HepG2 (cell line): ENCODE measurements around the gene AMDHD1. TPM values are rescaled to one million over a fixed set of nuclear protein-coding genes. Genes with fewer than 3 reads are reported as not detected.
A peak's percentile ranks its signal among the peaks of the same experiment; 100 is the strongest.

ENCODE experiments used
- ATF5 ChIP-seq: sonication (generic); formaldehyde crosslinking; IDR thresholded peaks from 2 replicates; pipeline ENCODE4 v1.4.0; 2020; ENCODE audit warnings: mild to moderate bottlenecking, low read depth, missing genetic modification reagents
- DNMT3B ChIP-seq: conservative IDR thresholded peaks from 2 replicates; pipeline ENCODE4 v1.6.1; 2016; ENCODE audit warnings: missing biosample characterization, control low read depth
- FOXA1 ChIP-seq, 2 experiments: fragments of 450-650 bp in 1 of 2; sonication (generic) in 1 of 2; formaldehyde crosslinking in 1 of 2; IDR thresholded peaks; 2 replicates each; pipeline versions ENCODE4 v1.4.0 to v1.6.1; 2016 to 2020; ENCODE audit warnings: missing genetic modification reagents in 1 of 2
- FOXK1 ChIP-seq: sonication (generic); formaldehyde crosslinking; IDR thresholded peaks from 2 replicates; pipeline ENCODE4 v1.4.0; 2020; ENCODE audit warnings: low read depth, missing genetic modification reagents, borderline replicate concordance
- GTF2F1 ChIP-seq: fragments of 150-350 bp; IDR thresholded peaks from 2 replicates; pipeline ENCODE4 v1.6.1; 2014; ENCODE audit warnings: low read length
- HOXA3 ChIP-seq: sonication (generic); formaldehyde crosslinking; IDR thresholded peaks from 2 replicates; pipeline ENCODE4 v1.5.0; 2020; ENCODE audit warnings: missing genetic modification reagents
- MAF1 ChIP-seq: sonication (generic); formaldehyde crosslinking; IDR thresholded peaks from 2 replicates; pipeline ENCODE4 v1.5.0; 2020; ENCODE audit warnings: missing genetic modification reagents, borderline replicate concordance
- MBD4 ChIP-seq: IDR thresholded peaks from 2 replicates; pipeline ENCODE4 v1.6.1; 2012; ENCODE audit warnings: low read length, inconsistent platforms, borderline replicate concordance
- MED8 ChIP-seq: sonication (generic); formaldehyde crosslinking; IDR thresholded peaks from 2 replicates; pipeline ENCODE4 v1.8.1; 2023; ENCODE audit warnings: mild to moderate bottlenecking, missing genetic modification reagents; ENCODE audit not compliant: insufficient replicate concordance
- SATB2 ChIP-seq: sonication (generic); formaldehyde crosslinking; IDR thresholded peaks from 2 replicates; pipeline ENCODE4 v1.5.0; 2020; ENCODE audit warnings: missing genetic modification reagents
- ZMYM4 ChIP-seq: sonication (generic); formaldehyde crosslinking; IDR thresholded peaks from 2 replicates; pipeline ENCODE4 v1.8.1; 2023; ENCODE audit warnings: mild to moderate bottlenecking, missing genetic modification reagents
- ZNF337 ChIP-seq: sonication (generic); formaldehyde crosslinking; IDR thresholded peaks from 2 replicates; pipeline ENCODE4 v1.5.1; 2020; ENCODE audit warnings: missing genetic modification reagents, low read depth, mild to moderate bottlenecking, borderline replicate concordance
- ZNF382 ChIP-seq: sonication (generic); formaldehyde crosslinking; IDR thresholded peaks from 2 replicates; pipeline ENCODE4 v1.5.0; 2020; ENCODE audit warnings: missing genetic modification reagents, mild to moderate bottlenecking, borderline replicate concordance
- ZNF496 ChIP-seq: sonication (generic); formaldehyde crosslinking; IDR thresholded peaks from 2 replicates; pipeline ENCODE4 v1.8.1; 2023; ENCODE audit warnings: mild to moderate bottlenecking, moderate library complexity, missing genetic modification reagents; ENCODE audit not compliant: insufficient replicate concordance
- ZNF501 ChIP-seq: sonication (generic); formaldehyde crosslinking; IDR thresholded peaks from 2 replicates; pipeline ENCODE4 v1.5.1; 2020; ENCODE audit warnings: mild to moderate bottlenecking, moderate library complexity, missing genetic modification reagents
- ZNF556 ChIP-seq: sonication (generic); formaldehyde crosslinking; IDR thresholded peaks from 2 replicates; pipeline ENCODE4 v1.4.0; 2020; ENCODE audit warnings: mild to moderate bottlenecking, missing genetic modification reagents, borderline replicate concordance
- ZNF674 ChIP-seq: sonication (generic); formaldehyde crosslinking; IDR thresholded peaks from 2 replicates; pipeline ENCODE4 v1.5.0; 2020; ENCODE audit warnings: low read depth, mild to moderate bottlenecking, missing genetic modification reagents
- ZNF724P ChIP-seq: sonication (generic); formaldehyde crosslinking; IDR thresholded peaks from 2 replicates; pipeline ENCODE4 v1.8.0; 2022; ENCODE audit warnings: missing genetic modification reagents, borderline replicate concordance
- ZNF761 ChIP-seq: sonication (generic); formaldehyde crosslinking; conservative IDR thresholded peaks from 2 replicates; pipeline ENCODE4 v1.4.0; 2020; ENCODE audit warnings: mild to moderate bottlenecking, missing genetic modification reagents
- ZNF775 ChIP-seq: sonication (generic); formaldehyde crosslinking; IDR thresholded peaks from 2 replicates; pipeline ENCODE4 v1.4.0; 2020; ENCODE audit warnings: missing genetic modification reagents, mild to moderate bottlenecking, moderate library complexity, borderline replicate concordance
- polyA plus RNA-seq, 8 experiments: library from polyadenylated mRNA; depleted of rRNA in 3 of 8; stranded (reverse) in 7 of 8; unstranded in 1 of 8; fragments of >200 nt; fragmentation: Illumina TruSeq in 4 of 8; extraction: Trizol in 4 of 8; gene quantifications; 2 replicates each; pipeline versions ENCODE4 v1.2.1 to v1.2.3, GENCODE V29; 2011 to 2016; ENCODE audit warnings: low read depth in 4 of 8, missing spikeins in 1 of 8, mixed read lengths in 1 of 8; ENCODE audit not compliant: insufficient read depth in 1 of 8
- total RNA-seq, 5 experiments: library from RNA; depleted of rRNA; stranded (reverse); fragments of >200 nt; fragmentation: Illumina TruSeq; extraction: Trizol; gene quantifications; 2 replicates each; pipeline ENCODE4 v1.2.3, GENCODE V29; 2016; ENCODE audit warnings: low read depth in 1 of 5
- TF ChIP-seq, protein P1 (sequence below), 2 experiments: sonication (generic) in 1 of 2; formaldehyde crosslinking in 1 of 2; IDR thresholded peaks; 2 replicates each; pipeline versions ENCODE4 v1.4.0 to v1.6.1; 2016 to 2020; ENCODE audit warnings: borderline replicate concordance in 1 of 2, low read depth in 1 of 2, mild to moderate bottlenecking in 1 of 2, missing genetic modification reagents in 1 of 2
- TF ChIP-seq, protein P2 (sequence below): sonication (generic); formaldehyde crosslinking; IDR thresholded peaks from 2 replicates; pipeline ENCODE4 v1.4.0; 2020; ENCODE audit warnings: mild to moderate bottlenecking, missing genetic modification reagents
- TF ChIP-seq, protein P3 (sequence below): conservative IDR thresholded peaks from 2 replicates; pipeline ENCODE4 v1.6.1; 2018; ENCODE audit warnings: missing genetic modification reagents

The AMDHD1 gene
- total and polyA plus RNA-seq, 2 of the 13 experiments (the other 11 are each of a cell fraction or from before 2014, with no cell fraction given), result 6.5 to 29.6 TPM

GRCh38 chr12:95996034-95996658 is 53.0 kb downstream of the AMDHD1 start, which contains the start of gene HAL (continued):
- TF ChIP-seq, protein P1, sequence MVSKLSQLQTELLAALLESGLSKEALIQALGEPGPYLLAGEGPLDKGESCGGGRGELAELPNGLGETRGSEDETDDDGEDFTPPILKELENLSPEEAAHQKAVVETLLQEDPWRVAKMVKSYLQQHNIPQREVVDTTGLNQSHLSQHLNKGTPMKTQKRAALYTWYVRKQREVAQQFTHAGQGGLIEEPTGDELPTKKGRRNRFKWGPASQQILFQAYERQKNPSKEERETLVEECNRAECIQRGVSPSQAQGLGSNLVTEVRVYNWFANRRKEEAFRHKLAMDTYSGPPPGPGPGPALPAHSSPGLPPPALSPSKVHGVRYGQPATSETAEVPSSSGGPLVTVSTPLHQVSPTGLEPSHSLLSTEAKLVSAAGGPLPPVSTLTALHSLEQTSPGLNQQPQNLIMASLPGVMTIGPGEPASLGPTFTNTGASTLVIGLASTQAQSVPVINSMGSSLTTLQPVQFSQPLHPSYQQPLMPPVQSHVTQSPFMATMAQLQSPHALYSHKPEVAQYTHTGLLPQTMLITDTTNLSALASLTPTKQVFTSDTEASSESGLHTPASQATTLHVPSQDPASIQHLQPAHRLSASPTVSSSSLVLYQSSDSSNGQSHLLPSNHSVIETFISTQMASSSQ (IDR thresholded peaks at IDR 0.05; ENCODE audit: low read depth), result peak; percentile 81
- TF ChIP-seq, protein P1 (CRISPR knock-in tag; IDR thresholded peaks at IDR 0.05; ENCODE audit: borderline replicate concordance), result peak; percentile 75; the same call in 1 of the 2 replicates
- TF ChIP-seq ZNF556, result peak; percentile 95; the same call in 1 of the 2 replicates
- no peak for TF ChIP-seq GTF2F1
- no peak for TF ChIP-seq SATB2 (CRISPR knock-in tag)
- no peak; the same call in 1 of the 2 replicates for TF ChIP-seq ZNF724P (CRISPR knock-in tag)
- TF ChIP-seq ATF5, result 0 out of 2 replicates have a peak, but pooled peaks have one; percentile 68
- peak; percentile 94 for TF ChIP-seq ZNF775
- no peak for TF ChIP-seq ZNF382
- TF ChIP-seq ZNF496 (CRISPR knock-in tag), result no peak
- peak; percentile 91 for TF ChIP-seq ZMYM4 (CRISPR knock-in tag)
- TF ChIP-seq, protein P2, sequence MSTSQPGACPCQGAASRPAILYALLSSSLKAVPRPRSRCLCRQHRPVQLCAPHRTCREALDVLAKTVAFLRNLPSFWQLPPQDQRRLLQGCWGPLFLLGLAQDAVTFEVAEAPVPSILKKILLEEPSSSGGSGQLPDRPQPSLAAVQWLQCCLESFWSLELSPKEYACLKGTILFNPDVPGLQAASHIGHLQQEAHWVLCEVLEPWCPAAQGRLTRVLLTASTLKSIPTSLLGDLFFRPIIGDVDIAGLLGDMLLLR (CRISPR knock-in tag), result no peak
- TF ChIP-seq ZNF761 (CRISPR knock-in tag), result peak; percentile 92
- TF ChIP-seq ZNF337 (CRISPR knock-in tag), result no peak
- TF ChIP-seq HOXA3, result peak; percentile 87
- TF ChIP-seq MED8, result peak; percentile 91
- TF ChIP-seq MAF1 (CRISPR knock-in tag), result no peak
- TF ChIP-seq, protein P3, sequence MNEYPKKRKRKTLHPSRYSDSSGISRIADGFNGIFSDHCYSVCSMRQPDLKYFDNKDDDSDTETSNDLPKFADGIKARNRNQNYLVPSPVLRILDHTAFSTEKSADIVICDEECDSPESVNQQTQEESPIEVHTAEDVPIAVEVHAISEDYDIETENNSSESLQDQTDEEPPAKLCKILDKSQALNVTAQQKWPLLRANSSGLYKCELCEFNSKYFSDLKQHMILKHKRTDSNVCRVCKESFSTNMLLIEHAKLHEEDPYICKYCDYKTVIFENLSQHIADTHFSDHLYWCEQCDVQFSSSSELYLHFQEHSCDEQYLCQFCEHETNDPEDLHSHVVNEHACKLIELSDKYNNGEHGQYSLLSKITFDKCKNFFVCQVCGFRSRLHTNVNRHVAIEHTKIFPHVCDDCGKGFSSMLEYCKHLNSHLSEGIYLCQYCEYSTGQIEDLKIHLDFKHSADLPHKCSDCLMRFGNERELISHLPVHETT (CRISPR knock-in tag), result 0 out of 2 replicates have a peak, but pooled peaks have one; percentile 33
- TF ChIP-seq MBD4, result peak; percentile 90
- no peak for TF ChIP-seq FOXA1 (IDR thresholded peaks at IDR 0.05)
- peak; percentile 93 for TF ChIP-seq FOXA1 (CRISPR knock-in tag; IDR thresholded peaks at IDR 0.05)
- 0 out of 2 replicates have a peak, but pooled peaks have one; percentile 42 for TF ChIP-seq ZNF674 (CRISPR knock-in tag)
- peak; percentile 26; the same call in 1 of the 2 replicates for TF ChIP-seq ZNF501 (CRISPR knock-in tag)
- peak; percentile 97 for TF ChIP-seq FOXK1
- peak; percentile 98 for TF ChIP-seq DNMT3B (CRISPR knock-in tag)
